ENCODE results near the gene MTHFD1L.
"Not testable (repeated sequence)": the region's sequence is repeated elsewhere in the genome, so short reads cannot be mapped to it uniquely, and the experiment has no call there.

MTHFD1L gene

DNA sequence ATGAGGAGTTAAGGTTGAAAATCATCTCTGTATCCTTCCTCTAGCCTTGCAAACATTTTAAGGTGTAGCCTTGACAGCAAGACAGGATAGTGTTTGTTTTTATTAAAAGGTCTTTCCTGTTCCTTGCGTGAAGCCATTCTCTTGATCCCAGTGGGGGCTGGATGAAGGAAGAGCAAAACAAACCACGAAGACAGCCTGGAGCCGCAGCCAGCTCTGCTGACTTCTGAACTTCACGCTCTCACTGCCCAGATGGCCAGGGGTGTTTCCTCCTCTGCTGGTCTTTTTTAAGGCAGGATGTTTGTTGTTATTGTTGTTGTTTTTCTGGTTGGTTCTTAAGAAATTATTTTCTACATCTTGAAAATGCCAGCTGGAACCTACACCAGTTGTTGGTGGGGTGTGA, 156.4 kb downstream of the MTHFD1L start:
- DNase-seq = no peak

DNA sequence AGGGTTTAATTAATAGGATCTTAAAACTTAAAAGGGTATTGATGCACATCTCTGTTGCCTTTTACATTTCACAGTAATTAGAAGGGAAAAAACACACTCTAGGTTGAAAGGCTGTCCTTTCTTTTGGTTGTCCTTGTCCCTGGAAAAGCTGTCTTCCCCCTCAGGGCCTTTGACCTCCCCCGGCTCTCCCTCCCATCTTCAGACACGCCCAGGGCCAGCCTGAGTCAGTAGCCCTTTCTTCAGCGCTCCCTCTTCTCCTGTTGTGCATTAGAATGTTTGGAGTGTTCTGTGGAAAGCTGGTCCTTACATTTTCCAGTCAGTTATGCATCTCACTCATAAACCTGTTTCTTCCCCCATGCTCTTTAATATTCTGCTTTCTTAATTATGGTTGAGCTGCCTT, 157.0 kb downstream of the MTHFD1L start:
- no peak for DNase-seq

DNA sequence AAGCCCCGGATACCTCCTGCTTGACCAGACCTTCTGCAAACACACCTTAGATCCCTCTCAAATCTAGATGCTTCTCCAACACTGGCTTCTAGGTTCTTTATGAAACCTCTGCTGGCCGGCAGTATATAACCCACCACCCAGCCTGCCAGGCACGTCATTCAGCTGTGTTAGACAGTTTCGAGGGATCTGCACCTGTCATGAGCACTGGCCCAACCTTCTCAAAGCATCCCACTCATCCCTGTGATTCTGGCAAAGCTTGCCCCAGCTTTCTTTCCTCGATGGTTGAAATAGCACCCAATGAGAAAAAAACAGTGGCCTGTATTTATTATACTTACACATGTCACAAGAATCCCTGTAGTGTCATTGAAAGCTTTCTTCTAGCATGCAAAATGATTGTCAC, 157.8 kb downstream of the MTHFD1L start:
- DNase-seq = no peak

DNA sequence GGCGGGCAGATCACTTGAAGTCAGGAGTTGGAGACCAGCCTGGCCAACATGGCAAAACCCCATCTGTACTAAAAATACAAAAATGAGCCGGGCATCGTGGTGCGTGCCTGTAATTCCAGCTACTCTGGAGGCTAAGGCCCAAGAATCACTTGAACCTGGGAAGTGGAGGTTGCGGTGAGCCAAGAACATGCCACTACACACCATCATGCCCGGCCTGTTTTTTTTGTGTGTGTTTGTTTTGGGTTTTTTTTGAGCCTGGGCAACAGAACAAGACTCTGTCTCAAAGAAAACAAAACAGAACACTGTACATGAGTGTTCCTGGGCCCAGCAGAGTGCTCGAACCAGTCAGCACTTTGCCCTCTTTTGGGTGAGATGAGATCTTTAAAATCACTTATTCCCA, 159.1 kb downstream of the MTHFD1L start:
- DNase-seq = no peak

DNA sequence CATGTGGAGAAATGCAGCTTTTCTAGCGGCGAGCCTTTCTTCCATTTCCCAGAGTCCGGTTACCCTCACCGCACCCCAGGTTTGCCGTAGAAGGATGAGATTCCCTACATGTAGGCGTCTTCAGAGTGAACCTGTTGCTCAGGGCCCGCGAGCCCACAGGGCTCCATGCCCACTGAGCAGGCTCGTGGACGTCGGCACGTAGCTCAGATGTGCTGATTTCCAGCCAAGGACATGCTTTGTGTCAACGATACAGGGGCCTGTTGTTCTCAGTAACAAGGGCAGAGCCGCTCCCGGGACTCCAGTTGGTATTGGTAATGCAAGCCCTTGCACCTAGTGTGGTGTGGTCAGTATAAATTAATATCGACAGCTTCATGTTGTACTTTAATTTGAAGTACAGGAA, 159.6 kb downstream of the MTHFD1L start:
- no peak for DNase-seq

DNA sequence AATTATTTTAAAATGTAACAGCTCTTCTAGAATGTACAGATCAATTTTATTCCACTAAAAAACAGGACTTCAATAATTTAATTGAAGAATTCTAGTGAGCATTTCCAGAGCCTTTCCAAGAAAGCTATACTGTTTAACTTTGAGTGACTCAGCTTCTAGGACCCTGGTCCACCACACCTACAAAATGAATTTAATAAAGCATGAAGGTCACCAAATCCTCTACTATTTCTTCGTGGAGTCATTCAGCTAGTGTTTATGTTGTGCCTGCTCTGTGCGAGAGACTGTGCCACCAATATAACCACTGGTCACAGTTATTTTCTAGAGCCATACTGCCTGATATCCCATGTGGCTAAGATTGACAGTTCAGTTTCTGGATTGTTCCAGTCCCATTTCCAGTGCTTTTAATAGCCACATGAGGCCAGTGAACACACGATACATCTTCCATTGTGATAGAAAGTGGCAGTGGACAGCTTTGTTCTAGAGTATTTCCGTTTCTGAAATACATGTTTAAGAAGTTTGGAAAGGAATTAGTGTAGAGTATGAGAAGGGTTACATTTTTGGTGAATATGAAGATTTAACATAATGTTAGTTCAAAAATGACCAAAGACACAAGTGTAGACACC, 160.7 kb downstream of the MTHFD1L start:
- DNase-seq = no peak

DNA sequence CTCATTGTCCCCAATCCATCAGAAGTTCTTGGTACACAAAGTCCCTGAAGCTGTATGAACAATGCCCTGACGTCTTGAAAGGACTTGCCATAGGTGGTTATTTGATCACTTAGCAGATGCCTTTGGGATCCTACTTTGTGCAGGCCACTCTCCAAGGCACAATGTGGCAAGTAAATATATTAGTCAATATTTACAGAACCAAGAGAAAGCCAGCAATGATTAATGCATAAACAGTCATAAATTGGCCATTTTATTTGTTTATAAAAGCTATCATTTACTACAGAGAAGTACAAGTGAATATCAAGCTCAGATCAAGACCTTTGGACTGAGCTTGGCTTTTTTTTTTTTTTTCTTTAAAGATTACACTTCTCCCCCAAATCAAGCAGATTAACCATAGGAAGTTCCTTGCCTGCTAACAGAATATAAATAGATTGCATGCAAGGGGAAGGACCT, 161.8 kb downstream of the MTHFD1L start:
- no peak for DNase-seq

DNA sequence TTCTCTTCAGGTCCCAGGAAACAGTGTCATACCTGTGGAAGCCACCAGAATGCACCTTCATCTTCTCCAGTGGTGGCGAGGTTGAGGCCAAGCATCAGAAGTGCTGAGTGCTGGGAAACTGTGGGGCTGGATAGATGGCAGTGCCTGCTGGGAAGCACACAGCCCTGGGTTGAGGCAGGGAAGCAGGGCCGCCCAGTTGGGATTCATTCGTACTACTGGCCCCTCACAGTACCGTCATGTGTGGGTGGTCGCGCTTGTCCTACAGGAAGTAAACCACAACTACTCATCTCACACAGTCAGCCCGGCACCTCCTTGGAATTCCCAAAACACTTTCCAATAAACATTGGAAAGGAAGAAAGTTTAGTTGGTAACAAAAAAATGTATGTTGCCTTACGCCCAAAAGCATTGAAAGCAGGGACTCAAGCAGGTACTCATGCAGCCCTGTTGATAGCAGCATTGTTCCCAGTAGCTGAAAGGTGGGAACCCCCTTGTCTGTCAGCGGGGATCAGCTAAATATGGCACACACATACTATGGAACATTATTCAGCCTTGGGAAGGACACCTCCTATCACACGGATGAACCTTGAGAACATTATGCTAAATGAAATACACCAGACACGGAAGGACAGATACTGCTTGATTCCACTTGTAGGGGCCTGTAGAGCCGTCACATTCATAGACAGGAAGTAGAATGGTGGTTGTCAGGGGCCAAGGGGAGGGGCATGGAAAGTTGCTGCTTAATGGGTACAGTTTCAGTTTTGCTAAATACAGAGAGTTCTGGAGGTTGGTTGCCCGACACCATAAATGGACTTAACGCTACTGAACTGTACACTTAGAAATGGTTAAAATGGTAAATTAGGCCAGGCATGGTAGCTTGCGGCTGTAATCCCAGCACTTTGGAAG, 162.7 kb downstream of the MTHFD1L start:
- DNase-seq = no peak

- no peak for DNase-seq
These were observed 164.5 kb downstream of the MTHFD1L start for GRCh38 chr6:151029970-151030369.

- no peak for DNase-seq
These were observed 166.5 kb downstream of the MTHFD1L start for GRCh38 chr6:151032034-151032433.

DNA sequence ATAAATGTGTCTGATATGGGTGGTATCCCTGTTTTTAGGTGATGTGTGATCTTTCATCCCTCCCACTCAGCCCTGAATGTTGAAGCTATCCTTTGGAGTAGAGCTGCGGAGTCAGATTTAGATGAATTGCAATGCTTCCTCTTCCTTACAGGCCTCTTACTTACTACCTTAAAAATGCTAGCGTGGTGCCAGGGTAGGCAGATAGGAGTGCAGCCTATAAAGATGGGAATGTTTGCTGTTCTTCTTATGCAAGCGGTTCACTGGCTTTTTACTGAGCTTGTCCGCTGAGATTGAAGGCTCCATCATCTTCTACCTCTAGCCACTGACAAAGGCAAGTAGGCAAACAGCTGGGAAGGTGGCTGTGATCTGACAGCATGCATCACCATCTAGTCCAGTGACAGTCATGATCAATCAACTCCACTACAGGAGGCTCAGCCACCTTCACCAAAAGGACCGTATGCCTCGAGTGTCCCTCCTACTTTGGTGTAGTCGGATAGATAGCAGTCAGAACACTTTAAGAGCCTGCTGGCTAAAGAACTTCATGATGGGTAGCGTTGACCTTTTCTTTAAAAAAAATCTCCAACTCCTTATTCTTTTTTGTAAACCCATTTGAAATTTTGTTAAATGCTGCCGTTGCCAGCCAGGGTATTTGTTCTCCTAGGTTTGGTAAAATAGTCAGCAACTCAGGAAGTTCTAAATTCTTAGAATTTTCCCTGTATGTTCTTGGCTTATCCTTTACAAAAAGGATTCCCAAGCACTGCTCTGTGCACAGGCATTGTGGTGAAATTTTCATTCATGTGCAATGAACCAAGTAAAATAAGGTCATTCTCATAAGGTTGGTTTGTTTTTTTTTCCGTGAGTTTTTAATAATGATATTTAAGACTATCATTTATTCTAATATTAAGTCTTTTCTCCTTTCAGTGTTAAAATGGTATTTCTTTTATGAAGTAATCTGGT, 169.6 kb downstream of the MTHFD1L start:
- no peak for DNase-seq

DNA sequence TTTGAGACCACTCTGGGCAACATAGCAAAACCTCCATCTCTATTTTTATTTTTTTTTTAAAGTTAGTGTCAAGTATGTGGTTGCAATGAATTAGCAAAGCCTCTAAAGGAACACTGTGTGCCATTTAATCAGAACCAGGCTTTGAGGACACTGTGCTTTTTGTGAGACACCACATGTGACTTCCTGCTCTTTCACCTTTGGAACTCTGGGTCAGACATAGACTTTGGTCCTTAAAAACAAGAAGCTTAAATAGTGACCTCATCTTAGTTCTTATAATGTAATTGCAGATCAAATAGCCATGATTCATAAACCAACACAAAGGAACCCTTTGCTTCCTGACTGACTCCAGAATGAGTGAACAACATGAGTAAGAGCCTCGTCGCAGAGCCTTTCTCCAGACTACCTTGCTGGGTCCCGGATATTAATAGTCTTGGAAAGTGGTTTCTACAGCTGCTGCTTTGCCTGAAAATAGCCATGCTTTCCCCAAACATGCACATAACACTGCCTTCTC, 170.8 kb downstream of the MTHFD1L start:
- DNase-seq = not testable (repeated sequence)

DNA sequence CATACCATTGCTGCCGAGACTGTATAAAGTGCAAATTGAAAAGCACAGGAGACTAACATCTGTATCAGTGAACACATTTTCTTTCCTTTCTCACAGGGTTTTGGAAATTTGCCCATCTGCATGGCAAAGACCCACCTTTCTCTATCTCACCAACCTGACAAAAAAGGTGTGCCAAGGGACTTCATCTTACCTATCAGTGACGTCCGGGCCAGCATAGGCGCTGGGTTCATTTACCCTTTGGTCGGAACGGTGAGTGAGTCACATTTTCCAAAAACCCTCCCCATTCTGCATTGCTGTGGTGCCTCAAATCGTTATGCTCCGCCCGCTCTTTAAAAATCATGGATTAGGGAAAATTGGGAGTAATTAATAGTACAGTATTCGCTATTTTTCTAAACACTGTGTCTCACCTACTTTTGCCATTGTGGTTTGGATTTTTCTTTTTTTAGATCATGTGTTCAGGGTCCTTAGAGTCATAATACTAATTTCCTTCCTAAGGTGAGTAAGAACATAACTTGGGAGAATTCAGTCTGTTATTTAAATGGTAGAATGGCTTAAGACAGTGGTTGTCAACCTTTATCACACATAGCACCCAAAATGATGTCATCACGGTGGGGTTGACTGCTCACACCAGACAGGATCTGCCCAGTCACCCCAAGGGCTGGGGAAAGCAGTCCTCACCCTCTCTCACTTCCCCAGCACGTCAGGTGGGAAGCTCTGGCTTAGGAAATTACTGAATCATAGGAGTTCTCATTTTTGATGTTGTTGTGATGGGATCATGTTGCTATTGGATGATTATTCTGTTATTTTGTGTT, 171.6 kb downstream of the MTHFD1L start:
- DNase-seq = no peak

DNA sequence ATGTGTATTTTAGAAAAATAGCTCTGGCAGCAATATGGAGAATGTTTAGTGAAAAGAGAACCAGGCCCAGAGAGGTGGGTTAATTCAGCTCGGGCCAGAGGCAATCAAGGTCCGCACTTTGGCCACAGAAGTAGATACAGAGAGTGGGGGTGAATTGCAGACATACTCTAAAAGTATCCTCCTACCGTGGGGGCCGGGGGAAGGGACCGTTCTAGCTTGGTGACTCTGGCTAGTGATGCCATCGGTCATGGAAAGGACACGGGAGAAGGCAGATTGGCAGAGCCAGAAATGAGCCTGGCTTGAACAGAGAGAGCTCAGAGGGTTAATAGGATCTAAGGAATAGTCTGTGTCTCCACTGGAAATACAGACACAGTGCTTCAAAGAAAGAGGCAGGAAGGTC, 173.1 kb downstream of the MTHFD1L start:
- DNase-seq = no peak

DNA sequence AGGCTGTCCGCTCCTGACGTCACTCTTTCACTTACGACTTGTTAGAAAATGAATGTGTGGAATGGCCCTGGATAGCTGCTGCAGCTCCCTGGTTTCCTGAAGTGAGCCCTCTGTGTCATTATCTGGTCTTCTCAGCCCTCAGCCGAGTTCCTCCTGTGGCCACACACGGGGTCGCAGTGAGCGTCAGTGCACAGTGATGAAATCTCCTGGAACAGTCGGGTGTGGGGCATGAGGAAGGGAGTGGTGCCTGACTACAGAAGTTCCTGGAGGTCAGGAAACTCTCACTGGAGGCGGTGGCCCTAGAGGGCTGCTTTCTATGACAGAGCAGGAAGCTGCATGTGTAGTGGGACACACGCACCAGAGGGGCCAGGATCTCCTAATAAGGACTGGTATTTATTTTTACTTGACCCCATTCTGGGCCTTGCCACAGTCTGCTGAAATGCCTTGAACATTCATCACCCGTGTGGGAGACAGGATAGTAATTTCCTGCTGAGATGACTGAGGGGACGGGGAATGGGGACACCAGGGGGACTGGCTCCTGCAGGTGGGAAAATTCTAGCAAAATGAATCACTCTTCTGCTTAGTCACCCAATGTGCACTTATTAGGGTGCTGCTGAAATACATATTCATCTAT, 175.5 kb downstream of the MTHFD1L start:
- not testable (repeated sequence) for DNase-seq

DNA sequence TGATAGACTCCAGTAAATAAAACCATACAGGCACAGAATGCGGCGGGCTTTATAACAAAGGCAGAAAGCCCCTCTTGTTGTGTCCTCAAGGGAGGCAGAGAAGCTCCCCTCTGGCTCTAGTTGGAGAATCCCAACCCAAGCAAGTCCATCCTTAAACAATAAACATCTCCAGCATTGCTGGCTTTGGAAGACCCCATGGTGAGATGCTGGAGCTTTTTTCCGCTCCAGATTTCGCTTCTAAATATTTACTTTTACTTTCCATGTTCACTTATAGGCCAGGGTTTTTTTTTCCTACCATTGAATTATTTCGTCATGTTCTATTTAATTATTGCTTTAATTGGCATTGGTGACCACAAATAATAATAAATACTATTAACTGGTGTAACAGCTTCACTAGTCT, 176.2 kb downstream of the MTHFD1L start:
- no peak for DNase-seq

GRCh38 chr6:151042911-151043330, 177.4 kb downstream of the MTHFD1L start:
- DNase-seq = not testable (repeated sequence)

DNA sequence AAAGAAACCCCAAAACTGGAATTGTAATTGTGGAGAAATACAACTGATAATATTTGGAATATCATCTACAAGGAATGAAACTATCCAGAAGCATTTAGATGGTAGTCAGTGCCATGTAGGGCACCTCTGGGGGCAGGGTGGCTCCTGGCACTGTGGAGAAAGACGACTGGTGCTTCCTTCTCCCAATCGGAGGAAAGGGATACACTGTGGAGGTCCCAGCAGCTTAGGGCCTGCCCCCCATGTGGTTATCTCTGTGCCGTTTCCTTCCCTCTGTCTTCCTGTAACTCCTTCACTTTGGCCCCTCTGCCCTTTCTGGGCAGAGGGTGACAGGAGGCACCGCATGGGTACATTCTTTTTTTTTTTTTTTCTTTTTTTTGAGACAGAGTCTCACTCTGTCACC, 178.4 kb downstream of the MTHFD1L start:
- DNase-seq = no peak

- DNase-seq = no peak
These were observed 179.3 kb downstream of the MTHFD1L start for GRCh38 chr6:151044465-151045441.
